SU-DHL-6 (cell line): ENCODE results near the gene RANBP17.

Experiments
- H2AFZ ChIP-seq: fragments of 200-600 bp; sonication (generic); 2 replicates; pipeline ENCODE4 v1.6.1; 2014; ENCODE audit warnings: low read depth, mild to moderate bottlenecking, moderate library complexity, mixed read lengths, antibody characterized with exemption, low read length; ENCODE audit not compliant: severe bottlenecking
- H3F3A ChIP-seq: fragments of 200-600 bp; shearing (Covaris generic); 2 replicates; pipeline ENCODE4 v1.6.0; 2016; ENCODE audit warnings: antibody characterized with exemption, mild to moderate bottlenecking; ENCODE audit not compliant: insufficient read depth
- H3K27ac ChIP-seq: fragments of 200-600 bp; sonication (generic); 2 replicates; pipeline ENCODE4 v1.5.1; 2016; ENCODE audit warnings: low read depth, mild to moderate bottlenecking, low read length, moderate library complexity, mixed read lengths
- H3K27me3 ChIP-seq: fragments of 200-600 bp; sonication (generic), shearing (Covaris generic); 2 replicates; pipeline ENCODE4 v1.6.0; 2014; ENCODE audit warnings: mild to moderate bottlenecking, low read length
- H3K36me3 ChIP-seq: fragments of 200-600 bp; sonication (generic); 2 replicates; pipeline ENCODE4 v1.6.1; 2014; ENCODE audit warnings: mild to moderate bottlenecking, low read length, mixed read lengths
- H3K4me2 ChIP-seq: fragments of 300-600, 200-600 bp; shearing (Covaris generic), sonication (generic); 2 replicates; pipeline ENCODE4 v1.6.0; 2014; ENCODE audit warnings: low read length, low read depth, mild to moderate bottlenecking; ENCODE audit not compliant: poor library complexity, severe bottlenecking
- H3K4me3 ChIP-seq: fragments of 200-600 bp; sonication (generic); 2 replicates; pipeline ENCODE4 v1.5.1; 2014; ENCODE audit warnings: antibody characterized with exemption, low read length, mild to moderate bottlenecking, mixed read lengths; ENCODE audit not compliant: insufficient read depth, poor library complexity, severe bottlenecking
- H3K79me2 ChIP-seq: fragments of 200-600 bp; sonication (generic); 2 replicates; pipeline ENCODE4 v1.6.1; 2014; ENCODE audit warnings: mild to moderate bottlenecking, low read length, moderate library complexity; ENCODE audit not compliant: insufficient read depth
- H3K9ac ChIP-seq: fragments of 200-600 bp; sonication (generic); 2 replicates; pipeline ENCODE4 v1.7.0; 2014; ENCODE audit warnings: mild to moderate bottlenecking, low read length
- H3K9me2 ChIP-seq: fragments of 200-600 bp; sonication (generic); replicated peaks from 2 replicates; pipeline ENCODE4 v1.6.1; 2014; ENCODE audit warnings: low read length; ENCODE audit not compliant: insufficient read depth
- H3K9me3 ChIP-seq: fragments of 200-600 bp; sonication (generic); 2 replicates; pipeline ENCODE4 v1.6.1; 2014; ENCODE audit warnings: low read length, mixed read lengths; ENCODE audit not compliant: insufficient read depth
- H4K20me1 ChIP-seq: fragments of 200-600 bp; sonication (generic); 2 replicates; pipeline ENCODE4 v1.6.1; 2014; ENCODE audit warnings: low read depth, mild to moderate bottlenecking, antibody characterized with exemption, low read length, moderate library complexity, mixed read lengths
- CTCF ChIP-seq: fragments of 200-600 bp; sonication (generic); IDR thresholded peaks from one replicate; pipeline ENCODE4 v1.5.1; 2017; ENCODE audit warnings: antibody characterized with exemption, mild to moderate bottlenecking, low read length, moderate library complexity; ENCODE audit not compliant: insufficient read depth, poor library complexity, severe bottlenecking
- EZH2phosphoT487 ChIP-seq: fragments of 200-600 bp; sonication (generic), shearing (Covaris generic); conservative IDR thresholded peaks from 2 replicates; pipeline ENCODE4 v1.6.1; 2018; ENCODE audit warnings: mild to moderate bottlenecking, antibody characterized with exemption, low read length, moderate library complexity, mixed read lengths

Gene RANBP17

GRCh38 chr5:171299851-171300250 is 438.0 kb downstream of the RANBP17 start:
- H3K27me3 ChIP-seq, result no peaks in the 10 kb centered on the region
- TF ChIP-seq EZH2phosphoT487 (no peak), CTCF (no peak)
- no peaks in the 10 kb centered on the region for H3F3A ChIP-seq
- H3K36me3 ChIP-seq, result no peaks in the 10 kb centered on the region
- no peaks in the 10 kb centered on the region for H4K20me1 ChIP-seq
- H3K9me3 ChIP-seq, result no peaks in the 10 kb centered on the region
- H3K4me2 ChIP-seq, result no peak overlapping the region
- H3K27ac ChIP-seq, result no peak overlapping the region
- no peak overlapping the region for H3K9ac ChIP-seq
- H2AFZ ChIP-seq, result no peak overlapping the region
- H3K79me2 ChIP-seq, result no peaks in the 10 kb centered on the region
- no peak overlapping the region for H3K4me3 ChIP-seq
- no peaks in the 10 kb centered on the region for H3K9me2 ChIP-seq

- Histone ChIP-seq H3K27ac (no peak overlapping the region), H3K27me3 (no peaks in the 10 kb centered on the region)
Measured at GRCh38 chr5:171300358-171300757, 438.5 kb downstream of the RANBP17 start.

GRCh38 chr5:171306166-171306565 is 444.3 kb downstream of the RANBP17 start:
- Histone ChIP-seq H3K9me3 (no peaks in the 10 kb centered on the region), H3K36me3 (no peaks in the 10 kb centered on the region), H3K9ac (no peak overlapping the region), H2AFZ (no peak overlapping the region), H3K27ac (no peak overlapping the region), H3K27me3 (no peaks in the 10 kb centered on the region), H4K20me1 (no peaks in the 10 kb centered on the region), H3F3A (no peaks in the 10 kb centered on the region), H3K9me2 (no peaks in the 10 kb centered on the region), H3K4me3 (no peak overlapping the region), H3K4me2 (no peak overlapping the region), H3K79me2 (no peaks in the 10 kb centered on the region)
- no peak for TF ChIP-seq CTCF
- no peak for TF ChIP-seq EZH2phosphoT487

More at GRCh38 chr5:171300358-171300757, 438.5 kb downstream of the RANBP17 start:
- Histone ChIP-seq H3K9ac (no peak overlapping the region), H3K79me2 (no peaks in the 10 kb centered on the region), H4K20me1 (no peaks in the 10 kb centered on the region), H3F3A (no peaks in the 10 kb centered on the region), H3K36me3 (no peaks in the 10 kb centered on the region), H3K4me3 (no peak overlapping the region), H3K9me2 (no peaks in the 10 kb centered on the region), H3K9me3 (no peaks in the 10 kb centered on the region), H3K4me2 (no peak overlapping the region), H2AFZ (no peak overlapping the region)
- TF ChIP-seq EZH2phosphoT487 (no peak), CTCF (no peak)
